SK-N-MC (cell line): ENCODE measurements around the gene IPMK.

Experiments used
- EZH2 ChIP-seq: fragments of 200-600 bp; sonication (generic); IDR thresholded peaks from one replicate; pipeline ENCODE4 v1.6.1; 2017; ENCODE audit warnings: antibody characterized with exemption
- FOXP2 ChIP-seq: optimal IDR thresholded peaks from 2 replicates; pipeline ENCODE3; 2011; ENCODE audit warnings: mild to moderate bottlenecking, moderate library complexity; ENCODE audit not compliant: insufficient read depth; ENCODE audit errors: extremely low read length, control extremely low read depth
- POLR2AphosphoS5 ChIP-seq: IDR thresholded peaks from 2 replicates; pipeline ENCODE4 v1.6.1; 2012; ENCODE audit warnings: mild to moderate bottlenecking, low read depth, low read length, borderline replicate concordance

- TF ChIP-seq EZH2: no peak
- no peak for TF ChIP-seq POLR2AphosphoS5
- no peak for TF ChIP-seq FOXP2
These were observed 43.3 kb upstream of the IPMK start for GRCh38 chr10:58311026-58311425.
